Neural crest cell (in vitro differentiated cells): Measurements from ENCODE around the gene ME3. TPM values are rescaled to one million over a fixed set of nuclear protein-coding genes. Genes with fewer than 3 reads are reported as not detected.

Source experiments
- DNase-seq: peaks from one replicate; pipeline ENCODE4 v3.0.0; 2021; ENCODE audit warnings: low read depth, mixed read lengths, low spot score
- H3K27ac Mint-ChIP-seq: one replicate; pipeline ENCODE4 v1.8.0; 2021; ENCODE audit warnings: mild to moderate bottlenecking, mixed read lengths; ENCODE audit not compliant: unreplicated experiment
- H3K27me3 Mint-ChIP-seq: 2 replicates; pipeline ENCODE4 v1.8.0; 2021; ENCODE audit warnings: low read depth, mild to moderate bottlenecking, mixed read lengths
- H3K36me3 Mint-ChIP-seq: 2 replicates; pipeline ENCODE4 v1.8.0; 2021; ENCODE audit warnings: low read depth, mild to moderate bottlenecking, mixed read lengths
- H3K4me1 Mint-ChIP-seq: 2 replicates; pipeline ENCODE4 v1.8.0; 2021; ENCODE audit warnings: mixed read lengths
- H3K4me3 Mint-ChIP-seq: one replicate; pipeline ENCODE4 v1.8.0; 2021; ENCODE audit warnings: mild to moderate bottlenecking, mixed read lengths
- H3K9me3 Mint-ChIP-seq: 2 replicates; pipeline ENCODE4 v1.8.0; 2021; ENCODE audit warnings: mixed read lengths
- CTCF ChIP-seq: fragments of 200-600 bp; sonication (generic); conservative IDR thresholded peaks from 2 replicates; pipeline ENCODE4 v1.5.0; 2021; ENCODE audit warnings: antibody characterized with exemption, mild to moderate bottlenecking
- total RNA-seq: library from RNA; stranded (reverse); gene quantifications from 2 replicates; pipeline ENCODE4 v1.2.1, GENCODE V29; 2021

The ME3 gene
- total RNA-seq, 1 donor from 2014 or later: 18.9 TPM

GRCh38 chr11:86482692-86483091 lies 189.7 kb downstream of the ME3 start:
- no peak for DNase-seq
- Mint-ChIP-seq H3K27ac (no peak overlapping the region), H3K9me3 (no peaks in the 10 kb centered on the region), H3K4me1 (peaks cover 20% of the 10 kb centered on the region), H3K36me3 (no peaks in the 10 kb centered on the region), H3K4me3 (no peak overlapping the region), H3K27me3 (no peaks in the 10 kb centered on the region)
- TF ChIP-seq CTCF: no peak

GRCh38 chr11:86481399-86481798 lies 191.0 kb downstream of the ME3 start:
- H3K27me3 Mint-ChIP-seq: no peaks in the 10 kb centered on the region
- no peaks in the 10 kb centered on the region for H3K9me3 Mint-ChIP-seq
- no peak for TF ChIP-seq CTCF
- DNase-seq: no peak
- H3K36me3 Mint-ChIP-seq: no peaks in the 10 kb centered on the region
- peaks cover 28% of the 10 kb centered on the region for H3K4me1 Mint-ChIP-seq
- no peak overlapping the region for H3K27ac Mint-ChIP-seq
- no peak overlapping the region for H3K4me3 Mint-ChIP-seq

GRCh38 chr11:86478348-86478747 lies 194.1 kb downstream of the ME3 start:
- H3K36me3 Mint-ChIP-seq: peaks cover 6% of the 10 kb centered on the region
- H3K4me3 Mint-ChIP-seq: no peak overlapping the region
- no peak for TF ChIP-seq CTCF
- DNase-seq: no peak
- no peak overlapping the region for H3K27ac Mint-ChIP-seq
- H3K4me1 Mint-ChIP-seq: peaks cover 31% of the 10 kb centered on the region
- H3K9me3 Mint-ChIP-seq: peaks cover 7% of the 10 kb centered on the region
- no peaks in the 10 kb centered on the region for H3K27me3 Mint-ChIP-seq

GRCh38 chr11:86477495-86478155 lies 194.8 kb downstream of the ME3 start:
- DNase-seq: no peak
- Mint-ChIP-seq H3K27ac (peak overlapping the region; percentile 8), H3K36me3 (peaks cover 12% of the 10 kb centered on the region), H3K4me3 (no peak overlapping the region), H3K27me3 (no peaks in the 10 kb centered on the region), H3K9me3 (peaks cover 9% of the 10 kb centered on the region), H3K4me1 (peaks cover 33% of the 10 kb centered on the region)
- TF ChIP-seq CTCF: no peak

- peaks cover 9% of the 10 kb centered on the region for H3K9me3 Mint-ChIP-seq
- peak overlapping the region; percentile 94 for H3K27ac Mint-ChIP-seq
- no peak for TF ChIP-seq CTCF
- no peaks in the 10 kb centered on the region for H3K27me3 Mint-ChIP-seq
- peaks cover 14% of the 10 kb centered on the region for H3K36me3 Mint-ChIP-seq
- H3K4me3 Mint-ChIP-seq: peak overlapping the region; percentile 15
- H3K4me1 Mint-ChIP-seq: peaks cover 33% of the 10 kb centered on the region
- no peak for DNase-seq
Observed at GRCh38 chr11:86476109-86476861, 196.1 kb downstream of the ME3 start.
